Esophagus muscularis mucosa (tissue), 4 donors: Measurements from ENCODE around the gene CCDC195. TPM values are rescaled to one million over a fixed set of nuclear protein-coding genes. Genes with fewer than 3 reads are reported as not detected.

ENCODE experiments used
- DNase-seq: peaks from one replicate; pipeline ENCODE4 v3.0.0-alpha.2; 2017; ENCODE audit errors: extremely low spot score
- H3K27ac ChIP-seq, 4 donors: fragments of 200-600 bp; sonication (generic); replicated peaks in 1 of 4; 1 replicate in 3 of 4; 2 replicates in 1 of 4; pipeline ENCODE4 v1.5.1; 2016 to 2019; ENCODE audit warnings: mild to moderate bottlenecking in 1 of 4
- H3K27me3 ChIP-seq, 4 donors: fragments of 200-600 bp; sonication (generic); one replicate each; pipeline versions ENCODE4 v1.5.1 to v1.6.0; 2016 to 2019
- H3K36me3 ChIP-seq, 4 donors: fragments of 200-600 bp; sonication (generic); one replicate each; pipeline ENCODE4 v1.5.1; 2016 to 2019
- H3K4me1 ChIP-seq, 4 donors: fragments of 200-600 bp; sonication (generic); one replicate each; pipeline ENCODE4 v1.5.1; 2016 to 2019
- H3K4me3 ChIP-seq, 4 donors: fragments of 200-600 bp; sonication (generic); 1 replicate in 2 of 4; 2 replicates in 2 of 4; pipeline ENCODE4 v1.5.1; 2016 to 2019; ENCODE audit warnings: mild to moderate bottlenecking in 4 of 4, moderate library complexity in 1 of 4
- H3K9me3 ChIP-seq, 4 donors: fragments of 200-600 bp; sonication (generic); 1 replicate in 3 of 4; 2 replicates in 1 of 4; pipeline ENCODE4 v1.5.1; 2016 to 2019
- EP300 ChIP-seq: sonication (generic); formaldehyde crosslinking; IDR thresholded peaks from one replicate; pipeline ENCODE4 v1.6.1; 2017; ENCODE audit warnings: antibody characterized with exemption
- POLR2A ChIP-seq: fragments of 450-650 bp; IDR thresholded peaks from one replicate; pipeline ENCODE4 v1.6.1; 2017; ENCODE audit warnings: antibody characterized with exemption, moderate library complexity, mild to moderate bottlenecking, low read depth
- POLR2AphosphoS5 ChIP-seq, 2 donors: sonication (generic); formaldehyde crosslinking; IDR thresholded peaks; one replicate each; pipeline ENCODE4 v1.6.1; 2017; ENCODE audit warnings: antibody characterized with exemption in 2 of 2
- WGBS: methylation state at CpG from one replicate; pipeline ENCODE4 v1.1.5; 2018; 5-methylcytosine and 5-hydroxymethylcytosine counted together
- intact Hi-C: fragments of 100-400 bp; cut with DNase I; formaldehyde crosslinking; loops from one replicate; pipeline ENCODE4 v1.15.1; 2023
- total RNA-seq, 4 donors: library from RNA; depleted of rRNA; stranded (reverse); fragments of >200 nt; gene quantifications; one replicate each; pipeline versions ENCODE4 v1.1.0 to v1.2.1, GENCODE V29; 2016
- TF ChIP-seq, protein P1 (sequence below), 3 experiments: fragments of 200-600 bp in 2 of 3; fragments of 450-650 bp in 1 of 3; sonication (generic) in 2 of 3; IDR thresholded peaks; one replicate each; pipeline ENCODE4 v1.5.1; 2017 to 2019; ENCODE audit warnings: antibody characterized with exemption in 3 of 3, mild to moderate bottlenecking in 2 of 3, moderate library complexity in 1 of 3

The CCDC195 gene
- total RNA-seq, 4 donors from 2014 or later = not detected

DNA sequence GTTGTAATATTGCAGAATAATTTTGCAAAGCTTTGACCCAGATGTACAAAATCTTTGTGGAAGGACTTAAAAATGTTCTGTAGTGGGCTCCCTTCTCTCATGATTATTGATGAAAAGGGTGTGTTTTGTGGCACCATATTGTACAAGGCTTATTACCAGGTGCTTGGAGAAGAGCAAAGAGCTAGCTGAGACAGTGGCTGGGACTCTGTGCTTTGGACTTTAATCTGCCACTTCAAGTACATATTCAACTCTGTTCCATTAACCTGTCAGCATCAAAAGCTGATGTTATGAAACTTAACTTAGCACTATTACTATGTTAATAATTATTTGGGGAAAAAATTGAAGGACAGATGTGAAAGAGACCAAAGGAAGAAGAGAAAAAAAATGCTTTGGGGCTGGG lies 31.0 kb downstream of the CCDC195 start:
- intact Hi-C loops = no loop called here
- no peak for TF ChIP-seq POLR2AphosphoS5 (IDR thresholded peaks at IDR 0.05)
- no peak for TF ChIP-seq EP300
- TF ChIP-seq, protein P1, sequence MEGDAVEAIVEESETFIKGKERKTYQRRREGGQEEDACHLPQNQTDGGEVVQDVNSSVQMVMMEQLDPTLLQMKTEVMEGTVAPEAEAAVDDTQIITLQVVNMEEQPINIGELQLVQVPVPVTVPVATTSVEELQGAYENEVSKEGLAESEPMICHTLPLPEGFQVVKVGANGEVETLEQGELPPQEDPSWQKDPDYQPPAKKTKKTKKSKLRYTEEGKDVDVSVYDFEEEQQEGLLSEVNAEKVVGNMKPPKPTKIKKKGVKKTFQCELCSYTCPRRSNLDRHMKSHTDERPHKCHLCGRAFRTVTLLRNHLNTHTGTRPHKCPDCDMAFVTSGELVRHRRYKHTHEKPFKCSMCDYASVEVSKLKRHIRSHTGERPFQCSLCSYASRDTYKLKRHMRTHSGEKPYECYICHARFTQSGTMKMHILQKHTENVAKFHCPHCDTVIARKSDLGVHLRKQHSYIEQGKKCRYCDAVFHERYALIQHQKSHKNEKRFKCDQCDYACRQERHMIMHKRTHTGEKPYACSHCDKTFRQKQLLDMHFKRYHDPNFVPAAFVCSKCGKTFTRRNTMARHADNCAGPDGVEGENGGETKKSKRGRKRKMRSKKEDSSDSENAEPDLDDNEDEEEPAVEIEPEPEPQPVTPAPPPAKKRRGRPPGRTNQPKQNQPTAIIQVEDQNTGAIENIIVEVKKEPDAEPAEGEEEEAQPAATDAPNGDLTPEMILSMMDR (IDR thresholded peaks at IDR 0.05) = no peak
- no peak for TF ChIP-seq POLR2A
- Histone ChIP-seq H3K9me3 (no peaks in the 10 kb centered on the region), H3K4me1 (no peaks in the 10 kb centered on the region), H3K27me3 (peaks cover 0 to 3% (median 0%) of the 10 kb centered on the region in 4 donors), H3K27ac (no peak overlapping the region), H3K4me3 (no peak overlapping the region), H3K36me3 (no peaks in the 10 kb centered on the region)
- DNase-seq = no peak

DNA sequence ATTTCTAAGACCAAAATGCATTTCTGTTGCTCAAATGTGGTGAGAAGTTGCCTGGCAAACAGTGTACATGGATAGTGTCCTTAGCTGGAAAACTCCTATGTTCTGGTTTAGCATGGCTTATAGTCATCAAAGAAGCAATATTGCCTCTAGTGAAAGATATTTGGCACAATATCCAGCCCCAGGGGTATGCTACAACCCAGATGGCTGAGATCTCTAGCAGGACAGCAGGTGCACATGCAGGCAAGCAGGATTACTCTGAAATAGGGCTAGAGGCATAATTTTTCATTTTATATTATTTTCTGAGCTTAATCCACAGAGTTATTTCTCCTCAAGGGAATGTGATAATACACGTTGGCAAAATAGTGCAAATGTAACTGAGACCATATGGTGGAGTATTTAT lies 34.0 kb downstream of the CCDC195 start:
- no peaks in the 10 kb centered on the region for H3K36me3 ChIP-seq
- 34% methylated on average over 1 of the region's 1 CpG for WGBS
- H3K4me3 ChIP-seq = no peak overlapping the region
- DNase-seq = no peak
- TF ChIP-seq, protein P1 (IDR thresholded peaks at IDR 0.05) = no peak
- TF ChIP-seq POLR2A (no peak), EP300 (no peak), POLR2AphosphoS5 (IDR thresholded peaks at IDR 0.05) (no peak)
- H3K27me3 ChIP-seq = peaks cover 0 to 3% (median 0%) of the 10 kb centered on the region in 4 donors
- no peaks in the 10 kb centered on the region for H3K4me1 ChIP-seq
- H3K27ac ChIP-seq = no peak overlapping the region
- peaks cover 0 to 3% (median 0%) of the 10 kb centered on the region in 4 donors for H3K9me3 ChIP-seq
- intact Hi-C loops = no loop called here

DNA sequence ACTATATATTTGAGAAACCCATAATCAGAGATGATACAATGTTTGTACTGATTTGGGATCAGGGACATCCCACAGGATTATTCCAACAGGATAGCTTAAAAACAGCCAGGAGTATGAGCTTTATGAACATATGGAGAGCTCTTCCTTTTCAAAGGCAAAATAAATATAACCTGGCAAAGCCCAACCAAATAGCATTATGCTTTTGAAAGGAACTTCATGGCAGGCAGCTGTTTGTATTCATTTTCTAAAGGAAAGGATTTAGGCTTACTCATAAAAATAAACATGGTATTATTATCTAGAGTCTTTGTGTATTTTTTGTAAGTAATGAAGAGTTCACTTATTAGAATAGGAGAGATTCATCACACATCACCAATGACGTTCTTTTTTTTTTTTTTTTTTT lies 44.4 kb downstream of the CCDC195 start:
- Histone ChIP-seq H3K36me3 (no peaks in the 10 kb centered on the region), H3K27ac (no peak overlapping the region), H3K4me3 (no peak overlapping the region), H3K4me1 (no peaks in the 10 kb centered on the region), H3K27me3 (no peaks in the 10 kb centered on the region), H3K9me3 (no peaks in the 10 kb centered on the region)
- WGBS = 25% methylated on average over 1 of the region's 1 CpG
- DNase-seq = no peak
- intact Hi-C loops = no loop called here
- TF ChIP-seq, protein P1 (IDR thresholded peaks at IDR 0.05) = no peak

DNA sequence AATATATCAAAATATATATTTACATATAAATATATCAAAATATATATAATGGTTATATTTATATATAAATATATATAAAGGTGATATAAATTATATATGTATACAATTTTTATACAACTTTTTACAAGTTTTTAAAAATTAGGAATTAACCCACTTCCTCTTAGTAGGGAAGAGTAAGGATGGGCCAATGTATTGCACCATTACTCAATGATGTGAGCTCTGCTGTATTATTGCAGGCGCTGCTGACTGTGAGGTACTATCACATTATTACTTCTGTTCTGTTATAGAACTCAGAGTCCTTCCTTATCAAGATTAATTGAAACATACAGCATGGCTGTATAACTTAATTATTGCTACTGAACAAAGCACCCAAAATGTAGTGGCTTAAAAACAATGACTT lies 46.0 kb downstream of the CCDC195 start:
- H3K27me3 ChIP-seq = no peaks in the 10 kb centered on the region
- TF ChIP-seq POLR2AphosphoS5 (IDR thresholded peaks at IDR 0.05) (no peak), POLR2A (no peak)
- H3K4me3 ChIP-seq = no peak overlapping the region
- H3K4me1 ChIP-seq = no peaks in the 10 kb centered on the region
- H3K27ac ChIP-seq = no peak overlapping the region
- no peak for DNase-seq
- 92% methylated on average over 1 of the region's 1 CpG for WGBS
- intact Hi-C loops = no loop called here
- H3K9me3 ChIP-seq = no peaks in the 10 kb centered on the region
- H3K36me3 ChIP-seq = no peaks in the 10 kb centered on the region

DNA sequence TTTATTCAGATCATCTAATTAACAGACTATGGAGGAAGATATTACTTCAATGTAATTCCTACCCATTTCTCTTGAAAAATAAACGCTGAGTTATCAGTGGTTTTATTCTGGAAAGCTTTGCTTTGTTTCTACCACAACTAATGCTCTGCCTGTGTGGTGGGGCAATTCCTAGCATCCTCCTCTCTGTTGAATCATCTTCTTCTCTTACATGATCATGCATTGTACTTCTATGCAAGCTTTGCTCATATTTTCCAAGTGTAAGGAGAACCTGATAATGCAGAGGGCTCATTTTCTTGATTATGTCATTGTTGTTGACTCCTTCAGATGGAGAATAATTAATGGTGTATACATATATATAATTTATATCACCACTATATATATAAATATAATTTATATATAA lies 46.7 kb downstream of the CCDC195 start:
- no peaks in the 10 kb centered on the region for H3K4me1 ChIP-seq
- no peaks in the 10 kb centered on the region for H3K27me3 ChIP-seq
- TF ChIP-seq, protein P1 (IDR thresholded peaks at IDR 0.05) = no peak
- H3K9me3 ChIP-seq = peaks cover 0 to under 1% (median 0%) of the 10 kb centered on the region in 4 donors
- intact Hi-C loops = no loop called here
- no peak overlapping the region for H3K27ac ChIP-seq
- no peaks in the 10 kb centered on the region for H3K36me3 ChIP-seq
- 93% methylated on average over 1 of the region's 1 CpG for WGBS
- H3K4me3 ChIP-seq = no peak overlapping the region
- DNase-seq = no peak
